HepG2 (cell line): Measurements from ENCODE around the gene ARMC3.

Experiments used
- BRCA1 ChIP-seq: sonication (generic); formaldehyde crosslinking; IDR thresholded peaks from 2 replicates; pipeline ENCODE4 v1.4.0; 2020; ENCODE audit warnings: missing genetic modification reagents
- CTCF ChIP-seq: sonication (generic); formaldehyde crosslinking; IDR thresholded peaks from 2 replicates; pipeline ENCODE4 v1.5.0; 2020; ENCODE audit warnings: mild to moderate bottlenecking, missing genetic modification reagents, moderate library complexity
- NCOR1 ChIP-seq: fragments of 200-600 bp; sonication (generic); IDR thresholded peaks from 2 replicates; pipeline ENCODE4 v1.7.0; 2017; ENCODE audit warnings: antibody characterized with exemption, low read length, borderline replicate concordance
- POLR2A ChIP-seq, 2 experiments: IDR thresholded peaks; 2 replicates each; pipeline ENCODE4 v1.6.1; 2011; ENCODE audit warnings: low read depth in 2 of 2, low read length in 2 of 2, mild to moderate bottlenecking in 1 of 2, moderate library complexity in 1 of 2; ENCODE audit not compliant: insufficient read depth in 1 of 2
- POLR2AphosphoS2 ChIP-seq: IDR thresholded peaks from 2 replicates; pipeline ENCODE4 v1.6.1; 2011; ENCODE audit warnings: low read depth, low read length, improper control_type of control experiment
- RAD51 ChIP-seq: fragments of 450-650 bp; IDR thresholded peaks from 2 replicates; pipeline ENCODE4 v1.6.1; 2016; ENCODE audit warnings: borderline replicate concordance
- SETDB1 ChIP-seq: sonication (generic); formaldehyde crosslinking; IDR thresholded peaks from 2 replicates; pipeline ENCODE4 v1.5.1; 2020; ENCODE audit warnings: missing genetic modification reagents, mild to moderate bottlenecking, borderline replicate concordance
- ZNF747 ChIP-seq: sonication (generic); formaldehyde crosslinking; IDR thresholded peaks from 2 replicates; pipeline ENCODE4 v1.8.1; 2023; ENCODE audit warnings: missing genetic modification reagents, mild to moderate bottlenecking, borderline replicate concordance

DNA sequence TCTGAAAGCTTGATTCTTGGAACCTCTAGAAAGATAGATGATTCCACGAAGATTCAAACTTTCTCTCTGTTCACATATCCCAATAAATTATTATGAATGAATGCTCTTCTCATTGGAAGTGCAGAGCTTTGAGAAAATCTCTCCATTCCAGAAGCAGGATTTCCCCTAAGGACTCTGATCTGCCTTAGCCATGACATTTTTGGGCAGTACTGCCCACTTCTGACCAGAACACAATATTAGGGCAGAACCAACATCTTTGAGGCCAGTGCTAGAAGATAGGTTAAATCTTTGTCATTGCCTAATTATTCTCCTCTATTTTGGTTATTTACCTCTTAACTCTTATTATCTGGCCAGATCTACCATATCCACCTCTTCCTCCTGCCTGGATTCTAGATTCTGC, 49.9 kb downstream of the ARMC3 start:
- TF ChIP-seq SETDB1 (CRISPR knock-in tag) (no peak), POLR2AphosphoS2 (no peak), BRCA1 (CRISPR knock-in tag) (no peak), CTCF (CRISPR knock-in tag) (no peak), RAD51 (no peak), ZNF747 (CRISPR knock-in tag) (no peak), POLR2A (IDR thresholded peaks at IDR 0.05; ENCODE audit: insufficient read depth in 1 of 2, low read depth in 2 of 2, low read length in 2 of 2) (no peak), NCOR1 (no peak)
